GM06990 (cell line): ENCODE results near the gene FRMD4A.

Source experiments
- DNase-seq: peaks from one replicate; pipeline ENCODE4 v3.0.0-alpha.2; 2011; ENCODE audit not compliant: insufficient read length; ENCODE audit errors: extremely low read depth
- H3K27me3 ChIP-seq: replicated peaks from 2 replicates; pipeline ENCODE4 v1.6.0; 2011; ENCODE audit warnings: low read length; ENCODE audit not compliant: control insufficient read depth, insufficient read depth
- H3K36me3 ChIP-seq: 2 replicates; pipeline ENCODE4 v1.5.1; 2011; ENCODE audit warnings: low read length; ENCODE audit not compliant: control insufficient read depth, insufficient read depth
- H3K4me3 ChIP-seq: replicated peaks from 2 replicates; pipeline ENCODE4 v1.5.1; 2011; ENCODE audit warnings: low read depth, mild to moderate bottlenecking, control low read depth, low read length
- TF ChIP-seq, protein P1 (sequence below): IDR thresholded peaks from 2 replicates; pipeline ENCODE4 v1.5.1; 2011; ENCODE audit warnings: low read length, control low read depth, mild to moderate bottlenecking, inconsistent platforms; ENCODE audit not compliant: insufficient read depth, poor library complexity, severe bottlenecking

FRMD4A gene

DNA sequence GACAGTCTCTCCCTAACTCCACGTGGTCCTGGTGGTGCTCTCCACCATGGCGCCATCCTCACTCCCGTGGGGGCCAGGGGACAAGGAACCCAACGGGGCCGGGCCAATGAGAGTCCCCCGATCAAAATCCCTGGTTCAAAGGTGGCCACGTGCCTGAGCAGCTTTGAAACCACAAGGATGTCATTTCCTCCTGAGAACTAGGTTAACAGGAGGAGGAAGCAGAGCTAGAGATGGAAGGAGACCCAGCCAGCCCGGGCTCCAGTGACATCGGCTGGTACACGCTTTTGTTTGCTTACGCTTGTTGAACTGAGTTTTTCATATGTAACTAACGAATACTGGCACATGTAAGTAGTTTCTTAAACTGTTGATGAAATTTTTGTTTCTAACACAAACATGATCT, 682.3 kb downstream of the FRMD4A start:
- H3K27me3 ChIP-seq = no peaks in the 10 kb centered on the region
- no peak for DNase-seq
- TF ChIP-seq, protein P1, sequence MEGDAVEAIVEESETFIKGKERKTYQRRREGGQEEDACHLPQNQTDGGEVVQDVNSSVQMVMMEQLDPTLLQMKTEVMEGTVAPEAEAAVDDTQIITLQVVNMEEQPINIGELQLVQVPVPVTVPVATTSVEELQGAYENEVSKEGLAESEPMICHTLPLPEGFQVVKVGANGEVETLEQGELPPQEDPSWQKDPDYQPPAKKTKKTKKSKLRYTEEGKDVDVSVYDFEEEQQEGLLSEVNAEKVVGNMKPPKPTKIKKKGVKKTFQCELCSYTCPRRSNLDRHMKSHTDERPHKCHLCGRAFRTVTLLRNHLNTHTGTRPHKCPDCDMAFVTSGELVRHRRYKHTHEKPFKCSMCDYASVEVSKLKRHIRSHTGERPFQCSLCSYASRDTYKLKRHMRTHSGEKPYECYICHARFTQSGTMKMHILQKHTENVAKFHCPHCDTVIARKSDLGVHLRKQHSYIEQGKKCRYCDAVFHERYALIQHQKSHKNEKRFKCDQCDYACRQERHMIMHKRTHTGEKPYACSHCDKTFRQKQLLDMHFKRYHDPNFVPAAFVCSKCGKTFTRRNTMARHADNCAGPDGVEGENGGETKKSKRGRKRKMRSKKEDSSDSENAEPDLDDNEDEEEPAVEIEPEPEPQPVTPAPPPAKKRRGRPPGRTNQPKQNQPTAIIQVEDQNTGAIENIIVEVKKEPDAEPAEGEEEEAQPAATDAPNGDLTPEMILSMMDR = no peak
- peaks cover 32% of the 10 kb centered on the region for H3K36me3 ChIP-seq
- no peak overlapping the region for H3K4me3 ChIP-seq

DNA sequence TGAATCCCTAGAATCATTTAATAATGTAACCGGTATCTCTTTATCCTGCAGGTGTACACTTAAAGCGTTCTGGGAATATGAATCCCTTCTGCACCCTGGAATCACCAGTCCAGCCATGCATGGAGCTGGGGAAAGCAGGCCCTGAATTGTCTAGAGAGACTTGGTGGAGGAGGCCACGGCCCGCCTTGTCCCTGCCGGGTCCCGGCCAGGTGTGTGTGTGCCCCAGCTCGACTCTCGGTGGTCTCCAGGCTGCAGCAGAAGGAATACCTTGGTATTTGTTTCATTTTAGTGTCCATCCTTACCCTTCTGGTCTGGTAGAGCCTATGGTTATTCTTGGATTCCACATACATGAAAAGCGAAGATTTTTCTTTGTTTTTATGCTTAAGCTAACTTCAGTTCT, 685.9 kb downstream of the FRMD4A start:
- Histone ChIP-seq H3K36me3 (peaks cover 22% of the 10 kb centered on the region), H3K4me3 (no peak overlapping the region)

DNA sequence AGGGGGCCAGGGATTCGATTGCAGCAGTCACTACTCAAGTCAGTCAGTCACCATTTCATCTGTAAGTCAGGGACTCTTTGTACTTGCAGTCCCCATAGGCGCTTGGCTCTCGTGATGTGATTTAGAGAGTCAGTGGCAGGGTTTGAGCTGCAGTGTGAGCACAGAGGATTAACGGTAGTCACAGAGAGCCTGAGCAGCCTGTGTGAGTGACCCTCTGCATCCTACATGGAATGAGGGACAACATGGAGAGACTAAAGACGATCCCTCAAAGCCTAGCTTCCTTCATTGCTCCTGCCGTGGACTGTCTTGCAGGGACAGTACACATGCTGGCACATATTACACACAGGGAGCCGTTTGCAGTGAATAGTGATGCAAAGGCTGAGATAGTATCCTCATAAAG, 687.7 kb downstream of the FRMD4A start:
- Histone ChIP-seq H3K36me3 (peaks cover 16% of the 10 kb centered on the region), H3K27me3 (no peaks in the 10 kb centered on the region), H3K4me3 (no peak overlapping the region)
- TF ChIP-seq, protein P1 = no peak
- no peak for DNase-seq

More for the DNA sequence above, 685.9 kb downstream of the FRMD4A start:
- TF ChIP-seq, protein P1 = no peak
- H3K27me3 ChIP-seq = no peaks in the 10 kb centered on the region
- no peak for DNase-seq

DNA sequence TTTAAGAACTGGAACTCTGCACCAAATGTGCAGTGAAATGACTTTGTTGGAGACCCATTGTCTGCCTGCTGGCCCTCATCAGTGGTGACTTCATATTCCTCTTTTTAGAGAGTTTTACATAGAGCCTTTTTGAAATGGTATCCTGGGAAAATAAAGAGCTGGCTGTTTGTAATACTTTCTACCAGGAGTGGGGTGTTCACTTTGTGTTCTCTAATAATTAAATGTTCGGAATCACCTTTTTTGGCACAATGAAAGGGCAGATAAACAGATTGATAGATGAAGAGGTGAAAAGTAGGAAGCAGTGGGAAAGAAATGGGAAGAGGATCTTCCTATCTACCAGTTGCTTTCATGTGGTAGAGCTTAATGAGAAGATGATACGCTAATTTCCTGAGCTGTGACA, 688.4 kb downstream of the FRMD4A start:
- TF ChIP-seq, protein P1 = no peak
- no peak for DNase-seq
- Histone ChIP-seq H3K27me3 (no peaks in the 10 kb centered on the region), H3K36me3 (peaks cover 16% of the 10 kb centered on the region), H3K4me3 (no peak overlapping the region)

DNA sequence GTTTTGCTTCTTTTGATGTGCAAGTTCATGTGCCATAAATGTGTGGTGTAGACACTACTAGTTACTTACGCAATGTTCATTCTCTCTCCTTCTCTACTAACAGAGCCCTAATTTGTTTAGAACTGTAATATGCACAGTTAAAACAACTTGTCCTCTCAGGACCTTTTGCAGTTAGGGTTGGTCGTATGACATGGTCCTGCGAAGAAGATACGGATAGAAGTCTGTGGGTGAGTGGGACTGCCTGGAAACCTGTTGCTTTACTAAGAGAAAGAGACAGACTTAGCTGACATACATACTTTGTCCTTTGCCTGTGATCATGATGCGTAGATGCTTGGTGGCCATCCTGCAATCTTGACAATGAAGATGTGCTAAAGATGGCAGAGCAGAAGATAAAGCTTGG, 692.8 kb downstream of the FRMD4A start:
- no peak for DNase-seq
- H3K4me3 ChIP-seq = no peak overlapping the region
- TF ChIP-seq, protein P1 = no peak
- no peaks in the 10 kb centered on the region for H3K27me3 ChIP-seq
- no peaks in the 10 kb centered on the region; the same call in 1 of the 2 replicates for H3K36me3 ChIP-seq

DNA sequence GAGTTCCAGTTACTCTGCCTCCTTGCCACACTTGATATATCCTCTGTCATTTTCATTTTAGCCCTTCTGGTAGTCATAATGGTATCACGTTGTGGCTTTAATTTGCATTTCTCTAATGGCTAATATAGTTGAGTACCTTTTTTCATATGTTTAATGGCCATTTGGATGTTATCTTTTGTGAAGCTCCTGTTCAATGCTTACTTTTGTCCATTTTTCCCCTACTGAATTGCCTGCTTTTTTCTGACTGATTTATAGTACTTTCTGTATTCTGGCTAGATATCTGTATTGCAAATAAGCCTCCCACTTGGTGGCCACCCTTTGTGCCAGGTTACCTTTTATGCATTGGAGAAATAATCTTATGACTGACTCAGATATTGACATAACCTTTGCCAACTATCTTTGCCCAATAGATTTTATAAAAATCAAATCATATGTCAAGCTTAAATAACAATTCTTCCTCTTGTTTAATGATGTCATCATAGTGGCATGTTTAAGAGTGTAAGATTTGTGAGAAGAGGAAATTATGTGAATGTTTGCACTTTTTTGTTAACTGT, 693.3 kb downstream of the FRMD4A start:
- DNase-seq = no peak
- Histone ChIP-seq H3K36me3 (no peaks in the 10 kb centered on the region), H3K27me3 (no peaks in the 10 kb centered on the region), H3K4me3 (no peak overlapping the region)
- TF ChIP-seq, protein P1 = no peak
